Measurements from ENCODE around the gene POLL. TPM values are rescaled to one million over a fixed set of nuclear protein-coding genes. Genes with fewer than 3 reads are reported as not detected.
"Not testable (repeated sequence)": the region's sequence is repeated elsewhere in the genome, so short reads cannot be mapped to it uniquely, and the experiment has no call there.

Gene POLL
- total RNA-seq, 1 experiment from 2014 or later: 6.5 TPM

DNA sequence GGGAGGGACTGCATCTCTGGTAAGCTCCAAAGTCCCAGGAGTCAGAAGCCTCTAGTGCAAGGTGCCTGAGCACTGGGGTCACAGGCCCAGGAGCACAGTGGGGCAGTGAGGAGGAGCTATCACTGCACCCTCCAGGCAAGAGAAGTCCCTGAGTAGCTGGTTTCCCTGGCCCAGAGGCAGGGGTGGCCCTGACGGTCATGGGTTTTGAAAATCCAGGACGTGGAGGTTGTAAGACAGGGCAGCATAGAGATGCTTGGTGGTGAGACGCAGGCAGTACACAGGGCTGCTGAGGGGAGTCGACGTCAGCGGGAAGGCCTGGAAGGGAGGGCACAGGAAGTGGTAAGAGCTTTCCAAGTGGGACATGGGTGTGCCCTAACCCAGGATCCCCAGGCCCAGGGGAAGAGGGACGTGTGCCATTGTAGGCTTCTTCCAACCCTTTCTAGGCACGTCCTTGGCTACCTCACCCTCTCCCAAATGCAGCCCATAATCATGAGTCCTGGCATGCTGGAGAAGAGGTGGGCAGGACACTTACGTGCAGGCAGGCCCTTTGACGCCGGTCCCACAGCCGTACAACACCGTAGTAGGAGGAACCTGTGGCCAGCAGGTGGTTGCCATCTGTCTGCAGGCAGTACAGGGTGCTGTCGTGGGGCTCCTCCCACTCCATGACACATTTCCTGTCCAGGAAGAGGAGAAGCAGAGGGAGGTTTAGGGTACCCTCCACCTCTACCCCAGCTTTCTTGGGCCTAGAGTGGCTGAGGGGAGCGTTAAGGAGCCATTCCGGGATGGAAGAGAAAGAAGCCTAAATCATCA, 23.2 kb upstream of the POLL start:
- DNase-seq (ENCODE audit: low read depth): peak; percentile 19

GRCh38 chr10:101609481-101609880, 21.4 kb upstream of the POLL start:
- no peak for DNase-seq (ENCODE audit: low read depth)

DNA sequence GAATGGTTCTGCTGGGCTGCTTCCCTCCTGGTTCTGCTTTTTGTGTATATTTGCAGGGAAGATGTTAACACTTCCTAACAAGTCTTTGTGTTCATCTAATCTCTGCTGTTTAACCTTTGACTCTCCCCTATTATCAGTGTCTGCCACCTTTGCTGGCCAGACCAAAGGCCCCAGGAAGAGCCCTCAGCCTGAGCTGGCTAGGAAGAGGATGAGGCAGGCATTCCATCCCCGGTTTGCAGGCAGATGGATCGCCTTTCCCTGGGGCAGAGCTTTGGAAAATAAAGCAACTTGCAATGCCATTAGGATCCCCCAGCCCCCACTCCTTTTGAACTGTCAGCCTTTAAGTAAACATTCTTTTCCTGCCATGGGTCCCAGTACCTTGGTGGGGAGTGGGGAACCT, 19.1 kb upstream of the POLL start:
- DNase-seq (ENCODE audit: low read depth): no peak

GRCh38 chr10:101602761-101603398, 14.8 kb upstream of the POLL start:
- DNase-seq (ENCODE audit: low read depth): peak; percentile 69

DNA sequence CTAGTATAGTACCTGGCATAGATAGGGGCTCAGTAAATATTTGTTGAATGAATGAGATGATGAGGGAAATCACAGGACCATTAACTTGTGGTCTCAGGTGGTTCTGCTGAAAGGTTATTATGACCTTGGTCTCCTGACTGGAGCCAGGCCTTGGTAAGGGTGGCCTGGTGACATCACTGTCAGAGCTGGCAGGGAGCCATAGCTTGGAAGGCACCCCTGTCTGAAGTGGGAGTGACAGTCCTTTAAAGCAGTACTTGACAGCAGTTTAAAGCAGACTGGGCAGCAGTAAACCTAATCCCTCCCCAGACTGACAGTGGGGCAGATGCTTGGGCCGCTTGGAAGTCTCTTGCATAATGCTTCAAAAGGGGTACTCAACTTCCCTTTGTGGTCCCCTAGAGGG, 13.5 kb upstream of the POLL start:
- DNase-seq (ENCODE audit: low read depth): no peak

GRCh38 chr10:101597091-101597900, 9.2 kb upstream of the POLL start:
- DNase-seq (ENCODE audit: low read depth): no peak

DNA sequence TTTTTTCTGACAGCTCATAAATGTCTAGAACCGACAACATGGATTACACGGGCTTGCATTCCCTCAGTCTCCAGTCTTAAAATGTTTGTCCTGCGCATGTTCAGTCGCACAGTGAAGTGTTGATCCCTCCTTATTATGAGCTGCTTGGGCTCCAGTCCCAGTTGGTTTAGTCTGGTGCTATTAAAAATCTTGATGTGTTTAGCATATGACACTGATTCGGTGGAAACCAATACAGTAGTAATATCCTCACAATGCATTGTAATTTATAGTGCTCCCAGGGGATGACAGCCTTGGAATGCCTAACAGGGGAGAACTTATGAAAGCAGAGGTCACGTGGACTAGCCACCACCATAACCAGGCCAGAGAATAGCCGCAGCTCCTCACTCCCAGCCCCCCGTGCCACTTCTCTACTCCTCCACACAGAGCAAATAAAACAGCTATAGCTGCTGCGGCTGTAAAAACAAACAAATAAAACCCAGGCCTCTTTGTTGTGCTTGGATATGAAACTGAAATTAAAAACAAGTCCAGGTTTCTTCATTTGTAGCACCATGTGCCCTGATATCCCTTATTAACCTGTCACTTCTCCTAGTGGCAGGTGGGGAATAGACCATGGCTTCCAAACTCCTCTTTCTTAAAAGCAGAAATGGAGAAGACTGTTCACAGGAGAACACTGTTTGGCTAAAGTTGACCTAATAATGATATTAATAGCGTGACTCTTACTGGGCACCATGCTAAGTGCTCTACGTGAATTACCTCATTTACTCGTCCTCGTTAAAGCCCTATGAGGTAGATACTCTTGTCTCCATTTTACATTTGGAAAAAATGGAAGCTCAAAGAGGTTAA, 7.8 kb upstream of the POLL start:
- DNase-seq (ENCODE audit: low read depth): no peak

DNA sequence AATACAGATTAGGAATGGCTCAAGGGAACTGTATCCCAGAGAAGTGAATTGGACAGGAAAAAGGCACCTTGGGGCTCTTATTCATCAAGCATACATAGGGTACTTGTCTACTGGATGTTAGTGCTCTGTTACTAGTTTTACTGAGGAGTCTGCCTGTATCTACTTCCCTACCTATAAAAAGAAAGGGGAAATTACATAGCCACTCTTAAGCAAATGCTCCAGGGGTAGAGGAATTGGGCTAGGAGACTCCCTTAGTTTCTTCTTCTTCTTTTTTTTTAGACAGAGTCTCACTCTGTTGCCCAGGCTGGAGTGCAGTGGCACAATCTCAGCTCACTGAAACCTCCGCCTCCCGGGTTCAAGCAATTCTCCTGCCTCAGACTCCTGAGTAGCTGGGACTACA, 5.3 kb upstream of the POLL start:
- DNase-seq (ENCODE audit: low read depth): not testable (repeated sequence)

DNA sequence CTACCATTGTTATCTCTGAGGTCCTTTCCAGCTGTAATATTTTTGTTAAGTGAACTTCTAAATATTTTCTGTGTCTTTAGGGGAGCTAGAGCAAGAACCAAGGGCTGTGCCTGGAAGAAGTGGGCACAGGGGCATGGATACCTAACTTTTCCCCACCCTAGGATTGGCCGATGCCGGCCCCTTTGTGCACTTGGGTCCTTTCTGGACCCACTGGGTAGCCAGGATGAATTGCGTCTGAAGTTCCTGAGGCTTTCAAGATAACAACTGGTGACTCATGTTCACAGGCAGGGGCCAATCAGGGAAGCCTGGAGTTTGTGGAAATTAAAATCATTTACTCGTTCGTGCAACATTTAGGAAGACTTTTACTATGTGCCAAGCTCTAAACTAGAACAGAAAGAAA, 822 bp upstream of the POLL start:
- DNase-seq (ENCODE audit: low read depth): peak; percentile 54

GRCh38 chr10:101585841-101586240, 2.2 kb downstream of the POLL start:
- no peak for DNase-seq (ENCODE audit: low read depth)

- no peak for DNase-seq (ENCODE audit: low read depth)
Observed at GRCh38 chr10:101580486-101581399, 7.3 kb downstream of the POLL start.

GRCh38 chr10:101579516-101579870, 8.6 kb downstream of the POLL start:
- no peak for DNase-seq (ENCODE audit: low read depth)

DNA sequence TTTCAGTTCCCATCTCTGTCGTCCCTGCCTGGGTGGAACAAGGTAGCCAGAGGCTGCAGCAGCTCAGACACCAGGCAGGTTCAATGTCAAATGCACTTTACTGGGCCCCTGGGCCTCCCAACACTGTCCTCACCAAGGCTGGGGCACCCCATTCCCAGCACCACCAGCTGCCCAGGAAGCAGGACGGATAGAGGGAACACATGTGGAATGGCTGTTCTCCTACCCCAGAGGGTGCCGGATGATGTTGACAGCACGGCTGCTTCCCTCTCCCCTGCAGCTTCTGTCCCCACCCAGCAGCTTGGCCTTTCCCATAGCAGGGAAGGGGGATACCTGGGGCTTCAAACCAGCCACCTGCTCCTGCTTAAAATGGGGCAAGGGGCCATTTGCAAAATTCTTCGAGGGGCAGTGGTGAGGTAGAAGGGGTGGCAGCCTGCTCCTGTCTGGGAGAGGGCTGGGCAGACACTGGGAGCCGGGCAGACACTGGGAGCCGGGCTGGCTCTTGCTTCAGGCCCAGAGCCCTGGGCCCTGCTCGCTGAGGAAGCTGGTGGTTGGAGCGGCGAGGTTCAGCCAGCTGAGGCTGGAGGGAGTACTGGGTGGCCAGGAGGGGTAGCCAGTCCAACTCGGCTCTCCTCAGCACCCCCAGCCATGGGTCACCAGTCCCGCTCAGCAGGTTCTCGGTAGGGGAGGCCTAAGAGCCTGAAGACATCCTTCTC, 9.1 kb downstream of the POLL start:
- DNase-seq (ENCODE audit: low read depth): no peak

- no peak for DNase-seq (ENCODE audit: low read depth)
Observed at GRCh38 chr10:101578192-101578591, 9.9 kb downstream of the POLL start.

DNA sequence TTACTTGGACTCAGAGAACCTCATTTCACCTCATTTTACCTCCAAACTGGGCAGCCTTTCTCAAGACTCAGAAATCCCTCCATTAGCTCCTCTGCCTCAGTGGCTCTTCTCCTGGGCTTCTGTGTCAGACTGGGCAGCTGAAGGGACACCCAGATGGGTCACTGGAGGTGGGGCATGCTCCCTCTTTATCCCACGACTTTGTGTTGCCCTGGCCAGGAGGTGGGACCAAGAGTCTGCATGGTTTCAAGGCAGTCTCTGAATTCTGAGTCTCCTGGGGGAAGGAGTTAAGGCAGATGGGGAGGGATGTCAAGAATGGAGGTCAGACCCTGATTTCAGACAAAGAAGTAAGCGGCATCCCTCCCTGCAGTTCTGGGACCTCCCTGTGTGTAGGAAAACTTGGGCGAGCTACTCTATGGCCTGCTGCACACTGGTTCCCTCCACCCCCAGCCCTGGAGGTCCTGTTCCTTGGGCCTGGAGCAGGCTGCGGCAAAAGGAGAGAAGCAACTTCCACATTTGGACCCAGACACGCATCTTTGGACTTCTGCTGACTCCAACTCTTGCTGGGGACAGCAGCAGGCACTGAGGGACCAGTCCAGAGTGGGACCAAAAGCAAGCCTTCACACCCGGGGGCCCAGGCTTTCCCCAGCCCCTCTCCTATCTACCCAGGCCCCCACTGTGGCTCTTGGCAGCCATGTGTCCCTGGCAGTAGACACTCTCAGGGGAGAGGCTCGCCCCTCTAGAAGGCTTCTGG, 10.8 kb downstream of the POLL start:
- no peak for DNase-seq (ENCODE audit: low read depth)

- peak; percentile 21 for DNase-seq (ENCODE audit: low read depth)
Observed at GRCh38 chr10:101576211-101576863, 11.7 kb downstream of the POLL start.

DNA sequence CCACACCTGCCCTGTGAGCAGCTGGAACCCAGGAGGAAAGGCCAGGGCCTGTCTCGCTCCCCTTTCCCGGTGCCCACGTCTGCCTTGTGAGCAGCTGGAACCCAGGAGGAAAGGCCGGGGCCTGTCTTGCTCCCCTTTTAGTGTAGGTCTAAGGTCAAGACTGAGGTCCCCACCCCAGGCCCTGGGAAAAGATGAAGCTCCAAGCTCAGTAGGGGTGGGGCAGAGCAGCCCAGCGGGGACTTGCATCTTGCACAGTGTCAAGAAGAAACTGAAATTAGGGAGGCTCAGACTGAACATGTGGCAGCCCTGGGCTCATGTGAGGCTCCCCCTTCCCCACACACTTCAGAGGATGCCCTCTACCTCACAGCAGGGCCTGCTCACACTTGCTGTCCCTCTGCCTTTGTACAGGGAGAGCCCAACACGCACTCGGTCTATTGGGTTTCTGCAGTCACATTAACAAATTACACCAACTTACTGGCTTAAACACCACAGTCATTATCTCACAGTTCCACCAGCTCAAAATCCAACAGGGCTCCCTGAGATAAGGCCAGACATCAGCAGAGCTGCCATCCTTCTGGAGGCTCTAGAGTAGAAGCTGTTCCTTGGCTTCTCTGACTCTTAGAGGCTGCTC, 12.4 kb downstream of the POLL start:
- DNase-seq (ENCODE audit: low read depth): no peak

DNA sequence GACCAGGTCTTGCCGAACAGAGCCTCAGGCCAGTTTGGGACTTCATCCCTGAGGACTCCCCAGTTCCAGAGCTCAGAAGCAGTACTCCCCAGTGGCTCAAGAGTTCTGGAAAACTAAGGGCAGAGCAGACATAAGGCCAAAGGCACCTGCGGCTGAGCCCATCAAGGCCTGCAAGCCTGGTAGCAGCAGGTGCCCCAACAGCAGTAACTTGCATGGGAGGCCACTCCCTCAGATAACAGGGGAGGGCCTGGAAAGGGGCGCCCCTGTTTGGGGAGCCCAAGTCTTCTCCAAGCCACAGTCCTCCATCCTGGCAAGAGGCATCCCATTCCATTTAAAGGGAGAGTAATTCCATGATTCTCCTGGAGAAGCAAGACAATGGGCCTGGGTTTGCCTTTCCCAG, 13.0 kb downstream of the POLL start:
- DNase-seq (ENCODE audit: low read depth): no peak

All from Daoy (cell line).